HG03432 (cell line): ENCODE results near the gene WDR59.
"Not testable (repeated sequence)": the region's sequence is repeated elsewhere in the genome, so short reads cannot be mapped to it uniquely, and the experiment has no call there.

Experiments used
- ATAC-seq: cut with Tn5 transposase; IDR thresholded peaks from one replicate; pipeline ENCODE4 v1.9.1; 2021; ENCODE audit warnings: mild to moderate bottlenecking, moderate library complexity; ENCODE audit not compliant: unreplicated experiment

WDR59 gene

DNA sequence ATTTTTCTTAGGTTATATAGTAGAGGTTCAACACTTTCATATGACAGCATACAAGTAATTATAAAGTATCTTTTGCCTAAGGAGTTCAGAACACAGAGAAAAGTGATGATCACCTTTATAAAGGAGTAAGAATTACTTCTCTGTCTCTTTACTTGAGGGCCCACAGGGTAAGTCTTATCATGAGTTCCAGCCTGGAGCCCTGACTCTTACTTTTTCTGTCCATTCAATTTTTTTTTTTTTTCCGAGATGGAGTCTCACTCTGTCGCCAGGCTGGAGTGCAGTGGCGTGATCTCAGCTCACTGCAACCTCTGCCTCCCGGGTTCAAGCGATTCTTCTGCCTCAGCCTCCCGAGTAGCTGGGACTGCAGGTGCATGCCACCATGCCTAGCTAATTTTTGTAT, 28.2 kb upstream of the WDR59 start:
- not testable (repeated sequence) for ATAC-seq

DNA sequence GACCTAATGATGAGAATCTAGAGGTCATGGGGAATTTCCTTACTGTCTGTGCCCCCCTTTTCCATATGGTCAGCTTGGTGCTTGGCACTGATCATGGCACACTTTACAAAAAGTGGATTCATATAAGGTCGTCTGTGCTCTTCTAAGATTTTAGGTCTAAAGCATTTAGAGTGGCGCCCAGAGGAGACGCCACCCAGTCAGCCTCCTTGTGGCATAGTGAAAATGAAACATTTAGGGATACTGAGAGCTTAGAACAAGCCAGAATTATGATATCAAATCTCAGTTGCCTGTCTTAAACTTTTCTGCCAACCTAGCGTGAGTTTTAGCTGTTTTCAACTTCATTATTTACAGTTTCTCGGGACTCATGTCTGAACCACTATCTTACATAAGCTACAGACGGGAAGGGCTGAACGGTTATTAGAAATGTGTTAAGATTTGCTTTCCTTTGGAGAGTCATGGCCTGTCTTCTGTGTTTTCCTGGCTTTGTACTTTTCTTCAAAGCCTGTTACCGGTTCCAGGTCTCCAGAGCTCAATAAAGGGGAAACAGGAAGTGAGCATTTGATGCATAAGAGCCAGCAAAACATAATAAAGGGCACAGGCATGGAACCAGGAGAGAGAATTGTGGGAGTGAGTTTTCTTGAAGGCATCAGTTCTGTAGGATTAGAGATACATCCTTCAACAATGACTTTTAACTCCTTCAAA, 27.6 kb upstream of the WDR59 start:
- peak; percentile 25 for ATAC-seq

DNA sequence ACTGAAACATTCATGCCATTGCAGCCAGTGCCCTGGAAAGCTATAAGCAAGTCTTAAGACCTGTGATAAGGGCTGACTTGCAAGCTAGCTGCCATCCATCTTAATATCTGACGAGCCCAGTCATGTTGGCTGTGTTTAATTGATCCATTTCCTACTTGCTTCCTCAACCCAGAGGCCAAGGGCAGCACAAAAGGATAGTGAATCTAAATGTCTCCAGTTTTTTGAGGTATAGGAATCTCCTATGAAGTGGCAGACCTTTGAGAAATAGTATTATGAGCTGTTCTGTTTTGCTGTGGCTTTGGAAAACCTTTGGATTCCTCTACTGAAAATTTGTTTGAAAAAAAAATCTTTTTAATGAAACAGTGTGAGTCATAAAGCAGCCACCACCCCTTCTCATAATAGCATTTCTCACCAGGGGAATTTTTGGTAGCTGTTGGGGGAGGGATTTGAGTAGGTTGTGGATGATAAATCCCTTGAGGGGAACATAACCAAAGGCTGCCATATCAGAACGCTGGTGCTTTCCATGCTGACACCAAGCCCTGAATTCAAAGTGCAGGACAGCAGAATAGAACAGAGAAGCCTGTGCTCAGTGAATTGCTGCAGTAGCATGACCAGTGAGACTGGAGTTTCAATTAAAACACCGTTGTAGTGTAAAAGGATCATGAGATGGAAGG, 26.8 kb upstream of the WDR59 start:
- ATAC-seq, result peak; percentile 84

DNA sequence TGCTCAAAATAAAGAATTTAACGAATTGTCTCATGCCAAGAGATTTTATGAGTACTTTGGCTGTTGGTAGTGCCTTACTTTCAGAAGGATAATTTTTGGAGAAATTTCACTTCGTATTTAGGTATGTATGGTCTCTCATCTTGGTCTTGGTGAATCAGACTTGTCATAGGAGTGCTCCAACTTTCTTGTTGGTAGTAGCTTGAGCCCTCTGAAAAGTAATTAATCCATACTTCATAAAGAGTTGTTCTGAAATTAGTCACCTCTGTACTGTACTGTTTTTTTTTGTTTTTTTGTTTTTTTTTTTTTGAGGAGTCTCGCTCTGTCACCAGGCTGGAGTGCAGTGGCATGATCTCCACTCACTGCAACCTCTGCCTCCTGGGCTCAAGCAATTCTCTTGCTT, 25.5 kb upstream of the WDR59 start:
- no peak for ATAC-seq

DNA sequence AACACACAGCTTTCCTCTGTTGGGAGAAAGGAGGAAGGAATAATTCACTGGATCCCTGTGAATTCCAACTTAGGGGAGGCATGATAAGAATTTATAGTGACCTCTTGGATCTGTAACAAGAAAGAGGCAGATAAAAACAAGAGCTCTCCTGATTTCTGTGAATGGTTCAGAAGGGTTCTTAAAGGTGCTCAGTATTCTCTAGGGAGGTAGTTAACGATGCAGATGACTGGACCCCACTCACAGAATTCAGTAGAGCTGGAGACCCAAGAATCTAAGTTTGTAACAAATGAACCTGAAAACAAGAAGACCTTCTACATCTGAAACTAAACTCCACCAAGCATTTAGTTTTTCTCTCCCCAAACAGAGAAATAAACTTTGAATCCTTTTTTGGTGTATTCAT, 22.5 kb upstream of the WDR59 start:
- no peak for ATAC-seq

DNA sequence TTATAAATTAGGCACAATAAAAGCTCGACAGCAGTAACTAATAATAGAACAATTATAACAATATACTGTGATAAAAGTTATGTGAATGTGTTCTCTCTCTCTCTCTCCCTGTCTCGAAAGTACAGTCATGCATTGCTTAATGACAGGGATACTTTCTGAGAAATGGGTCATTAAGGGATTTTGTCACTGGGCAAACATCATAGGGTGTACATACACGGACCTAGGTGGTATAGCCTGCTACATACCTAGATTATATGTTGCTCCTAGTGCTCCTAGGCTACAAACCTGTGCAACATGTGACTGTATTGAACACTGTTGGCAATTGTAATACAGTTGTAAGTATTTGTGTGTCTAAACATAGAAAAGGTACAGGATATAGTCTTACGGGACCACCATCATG, 20.8 kb upstream of the WDR59 start:
- ATAC-seq, result no peak

DNA sequence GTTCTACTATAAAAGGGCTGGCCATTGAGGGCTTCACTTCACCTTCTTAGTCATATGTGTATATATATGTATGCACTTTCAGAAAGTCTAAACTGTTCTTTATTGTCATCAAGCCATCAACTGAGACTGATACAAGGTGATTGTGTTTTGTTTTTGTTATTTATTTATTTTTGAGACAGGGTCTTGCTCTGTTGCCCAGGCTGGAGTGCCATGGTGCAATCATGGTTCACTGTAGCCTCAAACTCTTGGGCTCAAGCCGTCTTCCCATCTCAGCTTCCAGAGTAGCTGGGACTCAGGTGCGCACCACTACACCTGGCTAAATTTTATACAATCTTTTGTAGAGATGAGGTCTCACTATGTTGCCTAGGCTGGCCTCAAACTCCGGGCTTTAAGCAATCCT, 19.5 kb upstream of the WDR59 start:
- no peak for ATAC-seq

DNA sequence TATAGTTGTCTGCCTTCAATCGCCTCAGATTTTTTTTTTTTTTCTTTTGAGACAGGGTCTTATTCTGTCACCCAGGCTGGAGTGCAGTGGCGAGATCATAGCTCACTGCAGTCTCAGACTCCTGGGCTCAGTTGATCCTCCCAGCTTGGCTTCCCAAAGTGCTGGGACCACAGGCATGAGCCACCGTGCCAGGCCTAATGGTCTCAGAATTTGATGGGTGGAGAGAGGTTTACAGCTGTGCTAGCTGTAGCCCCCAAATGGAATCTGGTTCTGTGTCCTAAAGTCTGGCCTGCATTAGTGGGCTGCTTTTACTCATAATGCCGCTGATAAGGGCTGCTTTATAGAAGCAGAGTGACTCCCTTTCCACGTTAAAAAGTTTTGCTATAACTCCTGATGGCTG, 19.0 kb upstream of the WDR59 start:
- ATAC-seq, result no peak

DNA sequence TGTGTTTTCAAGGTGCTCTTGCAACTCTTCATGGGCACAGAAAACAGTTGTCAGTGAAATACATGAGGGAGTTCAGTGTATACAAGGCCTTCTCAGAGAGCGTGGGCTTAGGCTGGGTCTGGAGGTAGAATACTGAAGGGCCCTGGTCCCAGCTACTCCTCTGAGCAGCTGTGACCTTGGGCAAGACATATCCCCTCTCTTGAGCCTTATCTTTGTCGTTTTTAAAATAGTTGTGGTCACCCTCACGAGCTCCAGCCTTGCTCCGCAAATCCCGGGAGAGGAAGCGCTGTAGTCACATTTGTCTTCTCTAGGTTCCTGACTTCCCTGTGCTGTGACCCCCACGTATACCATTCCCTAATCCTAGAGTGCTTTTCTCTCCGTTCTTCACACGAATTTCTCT, 17.6 kb upstream of the WDR59 start:
- ATAC-seq, result no peak

DNA sequence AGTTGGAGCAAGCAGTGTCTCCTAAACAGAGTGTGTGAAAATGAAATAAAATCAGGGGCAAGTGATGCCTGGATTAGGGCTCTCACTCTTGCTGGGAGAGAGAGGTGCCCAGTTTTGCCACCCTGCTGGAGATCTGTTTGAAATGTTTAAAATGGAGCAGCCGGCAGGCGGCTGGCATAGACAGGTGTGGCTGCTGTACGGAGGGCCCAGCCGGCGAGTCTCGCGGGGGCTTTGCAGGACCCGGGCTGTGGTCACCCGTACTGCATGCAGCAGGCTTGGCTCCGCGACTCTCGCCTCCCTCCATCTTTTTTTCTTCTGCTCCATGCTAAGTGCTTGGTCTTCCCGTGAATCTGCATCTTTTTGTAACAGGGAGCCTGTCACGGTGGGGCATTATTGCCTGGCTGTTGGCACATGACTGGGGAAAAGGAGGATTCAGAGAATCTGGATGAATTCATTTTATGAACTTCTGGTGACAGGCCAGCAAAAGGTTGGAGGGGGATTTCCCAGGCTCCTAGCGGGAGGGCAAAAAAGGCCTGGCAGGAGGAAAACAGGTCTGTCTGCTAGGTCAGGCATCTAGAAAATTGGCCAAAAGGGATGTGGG, 15.7 kb upstream of the WDR59 start:
- ATAC-seq, result no peak

DNA sequence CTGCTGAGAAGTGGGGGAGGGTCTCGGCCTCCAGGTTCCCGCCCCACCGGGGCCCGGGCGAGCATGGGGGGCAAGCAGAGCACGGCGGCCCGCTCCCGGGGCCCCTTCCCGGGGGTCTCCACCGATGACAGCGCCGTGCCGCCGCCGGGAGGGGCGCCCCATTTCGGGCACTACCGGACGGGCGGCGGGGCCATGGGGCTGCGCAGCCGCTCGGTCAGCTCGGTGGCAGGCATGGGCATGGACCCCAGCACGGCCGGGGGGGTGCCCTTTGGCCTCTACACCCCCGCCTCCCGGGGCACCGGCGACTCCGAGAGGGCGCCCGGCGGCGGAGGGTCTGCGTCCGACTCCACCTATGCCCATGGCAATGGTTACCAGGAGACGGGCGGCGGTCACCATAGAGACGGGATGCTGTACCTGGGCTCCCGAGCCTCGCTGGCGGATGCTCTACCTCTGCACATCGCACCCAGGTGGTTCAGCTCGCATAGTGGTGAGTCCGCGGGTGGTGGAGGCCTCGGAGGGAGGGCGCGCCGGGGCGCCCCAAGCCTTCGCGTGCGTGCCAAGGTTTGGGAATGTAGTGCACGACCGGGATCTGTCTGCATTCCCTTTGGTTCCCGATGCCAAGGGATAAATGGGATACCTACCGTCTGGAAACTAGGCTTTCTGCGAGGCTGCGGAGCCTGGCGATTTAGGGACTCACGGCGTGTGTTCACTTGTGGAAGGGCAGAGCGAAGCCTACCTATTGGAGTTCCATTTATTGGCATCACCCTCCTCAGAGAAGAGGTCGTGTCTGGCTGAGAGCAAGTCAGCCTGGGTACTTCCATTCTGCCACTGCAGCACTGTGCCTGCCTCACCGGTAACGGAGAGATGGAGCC, 14.9 kb upstream of the WDR59 start:
- peak; percentile 39 for ATAC-seq

DNA sequence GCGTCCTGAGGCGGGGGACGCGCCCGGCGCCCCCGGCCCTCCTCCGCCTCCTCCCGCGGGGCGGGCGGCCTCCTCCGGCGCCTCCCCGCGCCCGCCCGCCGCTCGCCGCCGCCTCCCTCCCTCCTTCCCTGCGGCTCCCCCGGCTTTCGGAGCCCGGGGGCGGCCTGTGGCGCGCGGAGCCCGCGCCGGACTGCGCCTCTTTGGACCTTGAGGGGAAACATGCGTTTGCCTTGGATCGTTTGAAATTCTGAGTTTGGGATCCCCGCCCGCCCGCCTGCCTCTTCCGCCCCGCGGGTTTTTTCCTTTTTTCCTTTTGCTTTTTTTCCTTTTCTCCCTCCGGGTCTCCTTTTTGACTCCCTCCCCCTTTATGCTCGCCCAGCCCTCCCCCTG, 14.3 kb upstream of the WDR59 start:
- peak; percentile 35 for ATAC-seq

DNA sequence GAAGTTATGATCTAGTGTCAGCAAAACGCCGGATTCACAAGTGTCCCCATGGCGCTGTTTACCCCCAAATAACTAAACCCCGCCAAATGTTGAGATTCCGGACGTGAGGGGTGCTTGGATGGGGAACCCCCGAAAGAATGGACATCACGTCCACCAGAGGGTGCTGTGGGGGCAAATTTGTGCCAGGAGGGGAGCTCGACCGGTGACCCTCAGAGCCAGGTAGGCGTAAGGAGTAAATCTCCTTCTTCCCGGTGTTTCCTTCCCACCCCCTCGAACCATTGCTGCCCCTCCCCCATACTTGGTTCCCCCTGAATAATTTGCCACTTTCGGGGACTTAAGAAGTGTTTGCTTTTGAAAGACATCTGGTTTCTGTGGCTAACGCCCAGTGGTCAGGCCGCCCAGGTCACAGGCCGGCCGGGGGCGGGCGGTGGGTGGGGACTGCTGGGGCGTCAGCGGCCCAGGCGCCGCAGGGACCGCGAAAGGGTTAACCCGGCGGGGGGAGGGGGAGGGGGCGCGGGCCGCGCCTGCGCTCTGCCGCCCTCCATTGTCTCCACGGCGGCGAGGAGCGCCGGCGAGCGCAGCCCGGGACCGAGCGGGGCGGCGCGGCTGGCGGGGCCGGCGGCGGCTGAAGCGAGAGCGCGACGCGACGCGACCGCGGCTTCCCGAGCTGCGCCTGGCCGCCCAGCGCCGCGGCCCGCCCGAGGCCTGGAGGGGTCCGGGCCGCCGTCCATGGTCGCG, 13.7 kb upstream of the WDR59 start, which contains the start of gene ZNRF1:
Gene ZNRF1, plus strand, starts transcription at position 544 of the 738 bp plus-strand sequence. CDS start 648 bp downstream, outside the sequence.
- ATAC-seq, result peak; percentile 69

DNA sequence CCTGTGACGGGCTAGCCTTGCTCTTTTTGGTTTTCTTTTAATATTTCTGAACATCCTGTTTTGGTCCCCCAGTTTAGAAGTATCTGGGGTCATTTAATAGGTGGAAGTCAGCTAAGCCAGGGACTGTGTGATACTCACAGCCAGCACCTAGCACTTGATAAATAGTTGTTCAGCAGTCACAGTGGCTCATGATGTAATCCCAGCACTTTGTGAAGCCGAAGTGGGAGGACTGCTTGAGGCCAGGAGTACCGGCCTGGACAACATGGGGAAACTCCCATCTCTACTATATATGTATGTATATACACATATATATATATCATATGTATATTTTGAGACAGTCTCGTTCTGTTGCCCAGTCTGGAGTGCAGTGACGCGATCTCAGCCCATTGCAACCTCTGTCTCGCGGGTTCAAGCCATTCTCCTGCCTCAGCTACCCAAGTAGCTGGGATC, 12.1 kb upstream of the WDR59 start:
- ATAC-seq, result no peak

DNA sequence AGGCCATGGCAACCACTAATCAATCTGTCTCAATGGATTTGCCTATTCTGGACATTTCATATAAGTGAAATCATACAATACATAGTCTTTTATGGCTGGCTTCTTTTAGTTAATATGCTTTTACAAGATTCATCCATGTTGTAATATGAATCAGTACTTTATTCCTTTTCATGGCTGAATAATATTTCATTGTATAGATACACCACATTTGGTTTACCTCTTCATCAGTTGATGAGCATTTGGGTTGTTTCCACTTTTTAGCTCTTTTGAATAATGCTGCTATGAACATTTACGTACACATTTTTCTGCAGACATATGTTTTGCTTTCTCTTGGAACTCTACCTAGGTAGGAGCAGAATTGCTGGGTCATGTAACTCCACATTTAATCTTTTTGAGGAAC, 11.1 kb upstream of the WDR59 start:
- no peak for ATAC-seq

DNA sequence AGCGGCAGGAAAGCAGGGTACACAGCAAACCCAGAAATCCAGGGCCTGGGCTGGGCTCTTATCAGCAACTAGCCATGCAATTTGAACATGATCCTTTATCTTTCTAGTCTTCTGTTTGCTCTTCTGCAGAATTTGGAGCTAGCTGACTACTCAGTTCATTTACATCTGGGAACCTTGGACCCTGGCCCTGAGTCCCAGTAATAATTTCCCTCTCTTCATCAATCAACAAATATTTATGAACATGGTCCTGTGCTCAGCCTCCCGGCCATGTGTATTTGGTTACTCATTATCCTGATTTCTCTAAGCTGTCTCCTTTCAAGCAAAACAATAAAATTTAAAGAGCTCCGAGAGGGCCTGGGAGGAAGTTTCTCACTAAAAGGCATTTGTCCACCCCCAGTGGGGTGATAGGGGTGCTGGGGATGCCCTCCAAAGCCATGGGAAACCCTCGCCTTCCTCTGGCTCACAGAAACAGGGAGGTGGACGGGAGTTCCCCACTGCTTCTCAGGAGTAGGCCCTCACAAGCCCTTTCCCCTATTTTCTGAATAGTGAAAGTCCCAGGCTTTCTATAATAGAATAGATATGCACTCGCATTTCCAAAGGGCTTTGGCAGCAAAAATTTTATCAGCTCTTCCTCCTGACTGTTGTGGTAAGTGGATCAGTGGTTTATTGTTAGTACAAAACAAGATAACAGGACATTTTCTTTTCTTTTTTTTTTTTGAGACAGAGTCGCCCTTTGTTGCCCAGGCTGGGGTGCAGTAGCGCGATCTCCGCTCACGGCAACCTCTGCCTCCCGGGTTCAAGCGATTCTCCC, 6.9 kb upstream of the WDR59 start:
- no peak for ATAC-seq

DNA sequence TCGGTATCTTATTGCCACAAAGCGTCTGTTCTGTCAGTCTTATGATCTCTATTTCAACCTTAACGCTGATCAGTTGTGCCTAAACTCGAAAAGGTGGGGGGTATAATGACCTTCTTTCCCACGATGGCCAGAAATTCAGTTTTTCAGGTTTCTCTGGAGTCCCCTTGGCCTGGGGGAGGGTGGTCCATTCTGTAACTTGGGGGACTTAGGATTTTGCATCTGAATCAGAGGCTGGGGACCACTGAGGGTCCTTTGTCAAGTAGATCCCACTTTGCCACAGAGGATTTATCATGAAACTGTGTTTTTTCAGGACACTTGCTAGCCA, 6.3 kb upstream of the WDR59 start:
- no peak for ATAC-seq

DNA sequence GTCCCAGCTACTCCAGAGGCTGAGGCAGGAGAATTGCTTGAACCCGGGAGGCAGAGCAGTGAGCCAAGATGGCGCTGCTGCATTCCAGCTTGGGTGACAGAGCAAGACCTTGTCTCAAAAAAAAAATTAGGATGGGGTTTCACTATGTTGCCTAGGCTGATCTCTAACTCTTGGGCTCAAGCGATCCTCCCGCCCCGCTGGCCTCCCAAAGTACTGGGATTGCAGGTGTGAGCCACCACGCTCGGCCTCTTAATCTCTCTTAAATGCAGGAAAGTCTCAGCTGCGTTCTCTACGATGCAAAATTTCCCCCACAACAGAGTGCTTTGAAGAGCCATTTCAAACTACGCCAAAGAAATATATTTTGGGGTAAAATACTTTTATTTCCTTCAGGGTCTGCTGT, 5.9 kb upstream of the WDR59 start:
- ATAC-seq, result no peak

DNA sequence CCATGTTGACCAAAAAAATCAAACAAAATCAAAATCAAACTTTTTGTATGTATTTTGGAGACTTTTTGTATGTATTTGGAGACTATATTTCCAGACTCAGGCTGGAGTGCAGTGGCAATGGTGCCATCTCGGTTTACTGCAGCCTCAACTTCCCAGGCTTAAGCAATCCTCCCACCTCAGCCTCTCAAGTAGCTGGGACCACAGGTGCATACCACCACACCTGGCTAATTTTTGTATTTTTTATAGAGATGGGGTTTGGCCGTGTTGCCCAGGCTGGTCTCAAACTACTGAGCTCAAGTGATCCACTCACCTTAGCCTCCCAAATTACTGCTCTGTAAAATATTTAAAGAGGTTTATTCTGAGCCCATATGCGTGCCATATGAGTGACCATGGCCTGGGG, 4.9 kb upstream of the WDR59 start:
- ATAC-seq, result not testable (repeated sequence)
